Cerebellar nuclear complex (tissue), 1 donor: ENCODE data around the gene INSL3.
"Not testable (repeated sequence)": the region's sequence is repeated elsewhere in the genome, so short reads cannot be mapped to it uniquely, and the experiment has no call there.

Experiments
- DNase-seq, 2 experiments: peaks; one replicate each; lab custom pipeline; 2025; lab: John Stamatoyannopoulos, UW

Gene INSL3

DNA sequence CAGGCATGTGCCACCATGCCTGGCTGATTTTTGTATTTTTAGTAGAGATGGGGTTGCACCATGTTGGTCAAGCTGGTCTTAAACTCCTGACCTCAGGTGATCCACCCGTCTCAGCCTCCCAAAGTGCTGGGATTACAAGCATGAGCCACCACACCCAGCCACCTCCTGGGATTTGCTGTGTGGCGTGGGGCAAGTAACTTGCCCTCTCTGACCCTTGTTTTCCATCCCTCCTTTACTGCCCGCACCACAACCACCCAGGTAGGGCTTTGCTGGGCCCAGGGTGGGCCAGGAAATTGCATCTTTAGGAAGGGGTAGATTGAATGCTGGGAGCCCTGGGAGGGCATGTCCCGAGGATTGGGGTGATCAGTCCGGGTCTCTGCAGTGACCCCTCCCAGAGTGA is 37.6 kb downstream of the INSL3 start:
- not testable (repeated sequence) for DNase-seq

DNA sequence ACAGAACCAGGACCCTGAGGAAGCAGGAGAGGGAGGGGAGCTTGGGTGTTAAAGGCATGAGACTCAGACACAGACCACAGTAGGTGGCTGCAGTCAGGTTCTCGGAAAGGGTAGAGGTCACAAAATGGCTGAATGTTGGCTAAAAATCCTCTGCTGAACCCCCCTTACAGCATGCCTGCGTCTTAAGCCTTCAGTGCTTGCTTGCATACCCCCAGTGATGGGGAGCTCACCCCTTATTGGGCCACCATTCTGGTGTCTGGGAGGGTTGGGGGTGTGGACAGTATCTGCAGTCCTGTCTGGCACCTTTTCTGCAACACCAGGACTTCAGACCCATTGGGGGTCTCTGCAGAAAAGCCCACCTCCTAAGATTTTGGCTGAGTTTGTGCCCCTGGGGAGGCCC is 40.5 kb downstream of the INSL3 start:
- no peak for DNase-seq

GRCh38 chr19:17778968-17779929 is 42.1 kb downstream of the INSL3 start:
- DNase-seq = no peak

DNA sequence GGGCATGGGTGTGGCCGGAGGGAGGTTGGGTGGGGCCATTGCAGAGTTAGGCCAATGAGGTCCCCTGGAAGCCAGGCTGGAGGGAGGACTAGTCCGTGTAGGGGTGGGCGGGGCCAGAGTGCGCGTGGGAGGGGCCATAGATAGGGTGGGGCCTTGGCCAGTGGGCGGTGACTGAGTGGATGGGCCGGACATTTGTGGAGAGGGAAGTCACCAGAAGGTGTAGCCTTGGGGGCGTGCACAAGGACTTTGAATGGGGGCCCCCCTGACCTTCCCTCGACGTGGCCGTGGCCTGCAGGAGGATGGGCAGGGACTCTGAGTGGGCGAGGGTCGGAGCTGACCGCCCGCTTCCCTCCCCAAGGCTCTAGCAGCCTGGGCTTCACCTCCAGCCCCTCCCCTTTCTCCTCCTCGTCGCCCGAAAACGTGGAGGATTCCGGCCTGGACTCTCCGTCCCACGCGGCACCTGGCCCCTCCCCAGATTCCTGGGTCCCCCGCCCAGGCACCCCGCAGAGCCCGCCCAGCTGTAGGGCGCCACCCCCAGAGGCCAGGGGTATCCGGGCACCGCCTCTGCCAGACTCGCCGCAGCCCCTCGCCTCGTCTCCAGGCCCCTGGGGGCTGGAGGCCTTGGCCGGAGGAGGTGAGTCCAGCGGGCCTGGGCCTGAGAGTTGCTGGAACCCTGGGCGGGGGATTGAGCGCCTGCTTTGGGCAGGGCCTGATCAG is 42.9 kb downstream of the INSL3 start:
- DNase-seq = no peak

DNA sequence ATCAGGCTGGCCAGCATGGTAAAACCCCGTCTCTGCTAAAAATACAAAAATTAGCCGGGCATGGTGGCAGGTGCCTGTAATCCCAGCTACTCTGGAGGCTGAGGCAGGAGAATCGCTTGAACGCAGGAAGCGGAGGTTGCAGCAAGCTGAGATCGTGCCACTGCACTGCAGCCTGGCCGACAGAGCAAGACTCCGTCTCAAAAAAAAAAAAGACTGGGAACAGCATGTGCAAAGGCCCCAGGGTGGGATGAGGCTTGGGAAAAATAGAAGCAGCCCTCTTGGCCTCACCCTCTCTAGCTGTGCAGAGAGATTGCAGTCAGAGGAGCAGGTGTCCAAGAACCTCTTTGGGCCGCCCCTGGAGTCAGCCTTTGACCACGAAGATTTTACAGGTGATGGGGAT is 43.5 kb downstream of the INSL3 start:
- not testable (repeated sequence) for DNase-seq

DNA sequence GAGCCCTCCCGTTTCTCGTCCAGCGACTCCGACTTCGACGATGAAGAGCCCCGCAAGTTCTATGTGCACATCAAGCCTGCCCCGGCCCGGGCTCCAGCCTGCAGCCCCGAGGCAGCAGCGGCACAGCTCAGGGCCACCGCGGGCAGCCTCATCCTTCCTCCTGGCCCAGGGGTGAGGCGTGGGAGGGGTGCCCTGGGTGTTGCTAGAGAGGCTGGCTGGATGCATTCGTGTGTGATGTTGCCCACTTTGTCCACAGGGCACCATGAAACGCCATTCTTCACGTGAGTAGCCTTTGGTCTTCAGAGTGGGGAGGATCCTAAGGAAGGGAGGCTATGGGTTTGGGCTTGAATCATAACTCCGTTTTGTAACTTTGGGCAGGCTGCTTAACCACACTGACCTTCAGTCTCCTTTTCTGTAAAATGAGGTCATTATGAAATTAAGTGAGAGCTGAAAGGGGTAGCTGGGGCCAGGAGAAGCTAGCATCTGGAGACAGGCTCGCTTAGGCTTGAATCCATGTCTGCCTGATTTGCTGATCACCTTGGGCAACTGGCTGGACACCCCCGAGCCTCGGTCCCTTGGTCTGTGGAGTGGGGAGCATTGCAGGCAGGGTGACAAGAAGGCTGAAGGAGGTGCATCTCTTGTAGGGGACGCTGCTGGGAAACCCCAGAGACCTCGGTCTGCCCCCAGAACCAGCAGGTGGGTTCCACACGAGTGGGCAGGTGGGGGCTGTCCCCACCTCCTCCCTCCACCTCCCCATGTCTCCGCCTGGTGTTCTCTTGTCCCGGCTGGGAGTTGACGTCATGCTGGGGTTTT is 45.1 kb downstream of the INSL3 start:
- DNase-seq = no peak

GRCh38 chr19:17775245-17775927 is 45.9 kb downstream of the INSL3 start:
- no peak for DNase-seq

GRCh38 chr19:17772172-17772571 is 49.1 kb downstream of the INSL3 start:
- DNase-seq = no peak

- DNase-seq = no peak
Observed at GRCh38 chr19:17770613-17771012, 50.7 kb downstream of the INSL3 start.

DNA sequence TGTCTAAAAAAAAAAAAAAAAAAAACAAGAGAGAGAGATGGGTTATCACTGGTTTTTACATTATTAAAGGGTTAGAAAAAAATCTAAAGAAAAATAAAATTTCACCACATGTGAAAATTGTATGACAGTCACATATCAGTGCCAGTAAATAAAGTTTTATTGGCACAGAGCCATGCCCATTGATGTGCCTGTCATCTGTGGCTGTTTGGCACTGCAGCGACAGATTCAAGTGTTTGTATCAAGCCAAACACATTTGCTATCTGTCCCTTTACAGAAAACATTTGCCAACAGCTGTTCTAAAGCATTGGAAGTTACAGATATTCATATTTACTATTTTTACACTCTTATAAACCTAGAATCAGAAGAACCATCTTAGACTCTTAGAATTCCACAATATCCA is 53.8 kb downstream of the INSL3 start:
- DNase-seq = no peak

GRCh38 chr19:17766543-17767131 is 54.7 kb downstream of the INSL3 start:
- DNase-seq = no peak
